C1 segment of cervical spinal cord (tissue), 14 donors: ENCODE measurements around the gene NAALADL2.
A peak's percentile ranks its signal among the peaks of the same experiment; 100 is the strongest.
"Not testable (repeated sequence)": the region's sequence is repeated elsewhere in the genome, so short reads cannot be mapped to it uniquely, and the experiment has no call there.

Experiments
- DNase-seq, 14 donors: peaks; one replicate each; lab custom pipeline; 2025; lab: John Stamatoyannopoulos, UW

Gene NAALADL2

GRCh38 chr3:175129126-175129525, 270.0 kb downstream of the NAALADL2 start:
- DNase-seq: no peak

DNA sequence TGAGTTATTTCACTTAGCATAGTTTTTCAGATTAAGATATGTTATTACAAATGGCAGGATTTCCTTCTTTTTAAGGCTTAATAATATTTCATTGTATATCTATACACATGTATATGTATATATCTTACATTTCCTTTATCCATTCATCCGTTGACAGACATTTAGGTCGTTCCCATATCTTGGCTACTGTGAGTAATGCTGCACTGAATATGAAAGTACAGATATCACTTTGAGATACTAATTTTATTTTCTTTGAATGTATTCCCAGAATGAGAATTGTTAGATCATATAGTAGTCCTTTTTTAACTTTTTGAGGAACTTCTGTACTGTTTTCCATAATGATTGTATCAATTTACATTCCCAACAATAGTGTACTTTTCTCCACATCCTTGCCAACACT, 270.4 kb downstream of the NAALADL2 start:
- no peak for DNase-seq

- not testable (repeated sequence) for DNase-seq
These were observed 272.7 kb downstream of the NAALADL2 start for GRCh38 chr3:175131866-175132265.

- DNase-seq: not testable (repeated sequence)
These were observed 273.6 kb downstream of the NAALADL2 start for GRCh38 chr3:175132706-175133105.

GRCh38 chr3:175144368-175144767, 285.2 kb downstream of the NAALADL2 start:
- no peak for DNase-seq

DNA sequence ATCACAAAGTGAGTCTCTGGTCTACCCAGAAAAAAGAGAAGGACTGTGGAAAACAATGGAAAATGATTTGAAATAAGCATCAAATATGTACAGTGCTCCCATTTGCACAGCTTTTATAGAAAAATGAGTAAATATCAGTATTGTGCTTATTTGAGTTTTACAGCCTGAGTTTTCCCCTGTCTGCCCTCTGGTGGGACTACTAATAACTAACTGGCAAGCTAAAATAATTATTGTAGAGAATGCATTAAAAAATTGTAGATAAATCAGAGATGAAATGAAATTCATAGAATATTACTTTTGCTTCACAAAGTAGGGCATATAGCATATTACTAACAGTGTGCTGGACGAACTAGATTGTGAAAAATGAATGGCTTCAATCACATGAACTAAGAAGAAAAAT, 287.1 kb downstream of the NAALADL2 start:
- no peak for DNase-seq

DNA sequence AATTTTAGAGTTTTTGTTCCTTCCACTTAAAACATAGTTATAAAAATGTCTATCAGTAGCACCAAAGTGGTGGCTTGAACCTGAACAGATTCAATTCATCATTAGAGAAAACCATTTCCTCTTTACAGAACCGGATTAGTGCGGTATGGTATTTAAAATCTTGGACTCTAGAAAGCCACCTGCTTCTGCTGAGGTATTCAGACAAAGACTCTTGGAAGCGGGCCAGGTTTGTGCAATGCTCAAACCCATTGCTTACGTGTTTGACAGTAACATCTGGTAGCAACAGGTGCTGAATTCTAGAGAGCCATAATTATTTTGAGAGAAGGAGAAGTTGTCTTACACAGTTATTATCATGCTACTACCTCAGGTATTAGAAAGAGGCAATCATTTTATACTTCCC, 290.5 kb downstream of the NAALADL2 start:
- peak in 1 of 14 donors; percentile 8 for DNase-seq

- no peak for DNase-seq
These were observed 291.8 kb downstream of the NAALADL2 start for GRCh38 chr3:175150812-175151401.

DNA sequence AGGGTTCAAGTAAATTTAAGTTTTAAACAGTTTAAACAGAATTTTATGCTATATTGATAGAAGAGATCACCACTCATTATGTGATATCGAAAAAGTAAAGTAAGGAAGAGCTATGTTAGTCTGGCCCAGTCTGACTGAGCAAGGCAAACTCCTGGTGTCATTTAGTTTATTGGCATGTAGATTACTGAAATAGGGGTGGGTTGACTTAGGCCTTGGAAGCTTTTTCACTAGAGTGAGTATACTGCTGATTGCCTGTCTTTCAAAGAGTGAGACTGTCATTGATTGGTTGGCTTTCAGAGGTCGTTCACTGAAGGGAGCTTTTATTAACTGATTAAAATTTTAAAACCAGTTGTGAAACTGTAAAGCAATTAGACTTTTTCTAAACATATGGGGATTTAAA, 294.5 kb downstream of the NAALADL2 start:
- DNase-seq: no peak

DNA sequence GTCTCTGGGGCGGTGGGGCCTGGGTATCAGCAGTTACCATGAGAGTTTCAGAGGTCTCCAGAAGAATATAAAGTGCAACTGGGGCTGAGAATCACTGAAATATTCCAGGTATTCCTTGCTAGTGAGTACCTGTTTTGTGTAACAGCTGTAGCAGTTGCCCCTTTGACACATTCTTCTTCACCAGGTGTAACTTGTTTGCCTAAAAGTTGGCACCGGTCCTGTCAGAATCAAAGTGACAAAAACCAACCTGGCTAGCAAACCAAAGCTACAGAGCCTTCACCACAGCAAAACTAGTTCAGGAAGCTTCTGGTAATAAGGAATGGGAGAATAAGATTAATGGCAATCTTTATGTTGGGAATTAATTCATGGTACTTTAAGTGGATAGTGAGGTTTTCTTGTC, 296.0 kb downstream of the NAALADL2 start:
- DNase-seq: no peak

GRCh38 chr3:175159202-175159601, 300.1 kb downstream of the NAALADL2 start:
- no peak for DNase-seq

GRCh38 chr3:175161291-175161690, 302.2 kb downstream of the NAALADL2 start:
- no peak for DNase-seq

DNA sequence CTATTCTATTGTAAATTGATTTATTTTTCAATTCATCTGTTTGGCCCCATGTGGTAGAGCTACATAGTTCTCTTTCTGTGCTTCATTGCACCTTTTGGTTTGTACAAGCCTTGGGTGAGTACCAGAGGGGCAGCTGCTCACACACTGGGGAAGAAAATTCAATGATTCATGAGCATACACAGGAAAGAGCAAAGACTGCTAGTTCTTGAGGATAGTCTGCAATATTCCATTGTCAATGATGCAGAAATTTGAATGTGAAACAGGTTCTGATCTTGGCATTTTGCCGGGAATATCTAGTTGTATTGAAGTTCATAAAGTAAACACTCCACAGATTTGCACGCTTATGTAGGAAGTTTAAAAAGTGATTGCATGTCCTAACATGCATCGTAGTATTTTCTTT, 304.6 kb downstream of the NAALADL2 start:
- peak in 1 of 14 donors; percentile 14 for DNase-seq

GRCh38 chr3:175173117-175173516, 314.0 kb downstream of the NAALADL2 start:
- DNase-seq: not testable (repeated sequence)

DNA sequence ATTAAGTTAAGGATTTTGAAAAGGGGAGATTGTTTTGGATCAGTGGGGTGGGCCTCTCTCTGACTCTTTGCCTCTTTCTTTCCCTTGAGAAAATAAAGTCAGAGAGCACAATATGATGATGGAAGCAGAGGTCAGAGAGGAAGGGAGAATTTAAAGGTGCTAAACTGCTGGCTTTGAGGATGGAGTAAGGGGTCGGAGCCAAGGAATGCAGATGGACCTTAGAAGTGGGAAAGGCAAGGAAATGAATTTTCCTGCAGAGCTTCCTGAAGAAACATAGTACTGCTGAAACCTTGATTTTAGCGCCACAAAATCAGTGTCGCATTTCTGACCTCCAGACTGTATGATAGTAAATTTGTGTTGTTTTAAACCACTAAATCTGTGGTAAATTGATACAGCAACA, 317.4 kb downstream of the NAALADL2 start:
- no peak for DNase-seq

GRCh38 chr3:175179055-175179454, 319.9 kb downstream of the NAALADL2 start:
- no peak for DNase-seq

- DNase-seq: no peak
These were observed 325.3 kb downstream of the NAALADL2 start for GRCh38 chr3:175184392-175184791.

DNA sequence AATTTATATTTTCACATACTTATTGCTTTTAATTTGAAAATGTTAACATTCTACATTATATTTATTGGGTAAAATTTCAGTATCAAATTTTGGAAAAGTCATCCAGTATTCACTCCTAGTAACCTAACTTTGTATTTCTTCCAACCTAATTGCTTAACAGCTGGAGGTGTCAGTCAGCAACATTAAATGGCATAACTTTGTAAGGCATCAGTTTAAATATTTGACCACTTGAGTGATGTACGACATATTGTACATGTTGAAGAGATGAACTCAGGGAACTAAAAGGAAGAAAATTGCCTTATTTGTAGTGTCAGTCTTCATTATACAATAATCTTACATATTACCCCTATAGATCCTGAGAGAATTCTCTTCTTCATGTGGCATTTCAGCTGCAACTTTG, 326.8 kb downstream of the NAALADL2 start:
- DNase-seq: no peak

DNA sequence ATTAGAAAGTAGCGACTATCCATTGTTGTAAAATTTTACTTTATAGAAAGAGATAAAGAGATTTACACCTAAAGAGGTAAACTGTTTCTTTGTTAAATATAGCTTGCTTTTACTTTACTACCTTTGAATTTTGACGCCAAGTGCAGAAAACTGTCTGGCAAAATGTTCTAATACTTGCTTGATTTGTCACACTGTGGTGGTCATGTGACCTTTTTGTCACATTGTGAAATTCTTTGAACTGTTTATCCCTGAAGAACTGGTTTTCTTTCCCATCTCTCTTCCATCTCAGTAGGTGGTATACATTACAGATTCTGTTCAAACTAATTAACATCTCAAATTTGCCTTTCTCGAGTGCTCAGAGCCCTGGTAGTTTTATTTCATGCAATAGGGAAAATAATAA, 327.4 kb downstream of the NAALADL2 start:
- no peak for DNase-seq

DNA sequence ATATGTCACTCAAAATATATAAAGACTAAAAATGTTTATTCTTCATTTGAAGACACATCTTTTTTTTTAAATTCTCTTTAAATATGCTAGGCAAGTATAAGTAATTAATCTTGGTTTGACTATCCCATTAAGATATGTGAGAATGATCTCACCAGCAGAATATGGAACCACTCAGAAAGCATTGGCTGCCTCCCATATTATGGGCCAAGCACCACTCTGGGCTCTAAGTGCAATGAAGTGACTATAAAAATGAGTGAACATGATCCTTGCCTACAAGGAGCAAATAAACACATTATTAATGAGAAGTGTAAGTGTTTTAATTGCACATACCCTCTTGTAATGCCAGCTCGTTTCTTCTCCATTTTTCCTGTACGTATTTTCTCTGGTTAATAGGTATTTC, 328.5 kb downstream of the NAALADL2 start:
- DNase-seq: no peak

GRCh38 chr3:175192536-175192935, 333.4 kb downstream of the NAALADL2 start:
- DNase-seq: no peak

DNA sequence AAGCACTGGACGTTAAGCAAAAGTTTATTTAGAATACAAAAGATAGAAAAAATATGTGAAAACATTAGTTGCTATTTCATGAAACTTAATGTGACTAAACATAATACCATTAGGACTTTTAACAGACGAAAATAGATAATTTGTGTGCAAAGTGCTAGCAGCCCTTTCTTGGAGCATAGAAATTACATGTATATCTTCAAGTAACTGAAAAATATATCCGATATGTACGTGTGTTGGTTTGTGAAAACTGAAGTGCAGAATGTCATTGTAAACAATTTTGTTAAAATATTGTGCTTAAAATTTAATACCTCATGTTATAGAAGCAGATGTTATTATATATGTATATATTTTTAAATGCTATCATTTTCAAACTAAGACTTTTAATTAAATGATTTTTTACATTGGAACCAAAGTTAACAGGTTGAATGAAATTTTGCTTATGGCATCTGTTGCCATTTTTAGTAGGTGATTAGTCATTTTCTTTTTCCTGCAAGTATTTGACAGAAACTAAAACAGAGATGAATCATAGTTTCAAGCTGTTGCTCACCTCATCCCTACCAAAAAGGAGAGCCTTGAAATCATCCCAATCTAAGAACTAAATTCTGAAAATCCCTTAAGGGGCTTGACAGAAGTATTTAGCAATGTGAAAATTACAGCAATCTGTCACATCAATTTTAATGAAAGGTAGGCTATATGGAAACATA, 334.8 kb downstream of the NAALADL2 start:
- DNase-seq: no peak

- no peak for DNase-seq
These were observed 340.1 kb downstream of the NAALADL2 start for GRCh38 chr3:175198991-175199783.
